GM19452 (cell line): ENCODE results near the gene SLC6A8.
"Not testable (repeated sequence)": the region's sequence is repeated elsewhere in the genome, so short reads cannot be mapped to it uniquely, and the experiment has no call there.

Experiments
- ATAC-seq: cut with Tn5 transposase; IDR thresholded peaks from one replicate; pipeline ENCODE4 v1.9.1; 2021; ENCODE audit not compliant: unreplicated experiment

Gene SLC6A8

GRCh38 chrX:153728951-153729631 is 41.4 kb downstream of the SLC6A8 start:
- ATAC-seq: no peak

GRCh38 chrX:153730115-153730514 is 42.4 kb downstream of the SLC6A8 start:
- not testable (repeated sequence) for ATAC-seq

- ATAC-seq: no peak
Observed at GRCh38 chrX:153731117-153731844, 43.6 kb downstream of the SLC6A8 start.

GRCh38 chrX:153731845-153732215 is 44.1 kb downstream of the SLC6A8 start:
- no peak for ATAC-seq

GRCh38 chrX:153732401-153732800 is 44.7 kb downstream of the SLC6A8 start:
- no peak for ATAC-seq

- no peak for ATAC-seq
Observed at GRCh38 chrX:153733651-153734240, 46.0 kb downstream of the SLC6A8 start.

GRCh38 chrX:153734871-153735270 is 47.1 kb downstream of the SLC6A8 start:
- no peak for ATAC-seq

- ATAC-seq: no peak
Observed at GRCh38 chrX:153735274-153735673, 47.5 kb downstream of the SLC6A8 start.

- no peak for ATAC-seq
Observed at GRCh38 chrX:153736071-153736820, 48.5 kb downstream of the SLC6A8 start.

- no peak for ATAC-seq
Observed at GRCh38 chrX:153736871-153737441, 49.2 kb downstream of the SLC6A8 start.

GRCh38 chrX:153738056-153738605 is 50.4 kb downstream of the SLC6A8 start:
- no peak for ATAC-seq

GRCh38 chrX:153739754-153740486 is 52.2 kb downstream of the SLC6A8 start:
- no peak for ATAC-seq

GRCh38 chrX:153740631-153741222 is 53.0 kb downstream of the SLC6A8 start:
- no peak for ATAC-seq

- no peak for ATAC-seq
Observed at GRCh38 chrX:153741446-153741845, 53.7 kb downstream of the SLC6A8 start.

- ATAC-seq: not testable (repeated sequence)
Observed at GRCh38 chrX:153742111-153742510, 54.4 kb downstream of the SLC6A8 start.

- ATAC-seq: not testable (repeated sequence)
Observed at GRCh38 chrX:153742796-153743467, 55.2 kb downstream of the SLC6A8 start.

- ATAC-seq: not testable (repeated sequence)
Observed at GRCh38 chrX:153743468-153744209, 55.9 kb downstream of the SLC6A8 start.
